ENCODE results near the gene FAM168A.
A peak's percentile ranks its signal among the peaks of the same experiment; 100 is the strongest.

The FAM168A gene

DNA sequence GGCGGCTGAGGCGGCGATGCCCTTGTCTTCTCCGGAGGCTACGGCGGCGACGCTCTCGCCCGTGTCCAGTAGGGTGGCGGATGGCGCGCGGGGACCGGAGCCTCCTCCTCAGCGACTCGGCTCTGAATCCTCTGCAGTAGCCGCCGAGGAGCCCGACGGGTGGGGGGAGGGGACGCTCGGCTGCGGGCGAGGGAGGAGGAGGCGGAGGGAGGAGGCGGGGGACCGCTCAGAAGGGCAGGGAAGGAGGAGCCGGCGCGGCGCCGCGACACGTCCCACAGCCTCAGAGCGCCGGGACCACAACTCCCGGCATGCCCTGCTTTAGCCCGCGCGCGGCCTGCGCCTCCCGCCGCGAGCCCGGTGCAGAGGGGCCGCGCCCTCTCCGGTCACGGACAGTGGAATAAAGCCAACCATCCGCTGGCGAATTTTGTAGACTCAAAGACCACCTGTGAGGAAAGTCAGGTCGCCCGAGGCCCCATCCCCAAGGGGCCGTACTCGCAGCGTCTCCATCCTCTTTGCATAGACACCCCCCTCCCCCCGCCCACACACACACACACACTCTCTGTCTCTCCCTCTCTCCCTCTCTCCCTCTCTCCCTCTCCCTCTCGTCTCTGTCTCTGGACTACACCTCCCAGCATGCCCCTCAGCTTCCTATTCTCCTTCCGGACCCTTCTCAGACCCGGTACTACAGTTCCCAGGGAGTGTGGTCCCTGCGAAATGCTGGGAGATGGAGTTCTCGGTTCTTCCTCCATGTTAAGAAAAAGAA lies at the start of gene FAM168A:
FAM168A (minus strand) TSS at position 157 of the 763 bp plus-strand sequence. CDS start 129,638 bp downstream, outside the sequence.
- peak; percentile 75 to 91 (median 82) for DNase-seq (ENCODE audit: low read depth in 4 of 4, low spot score in 1 of 4)

- peak; percentile 70 to 88 (median 82) for DNase-seq (ENCODE audit: low read depth in 4 of 4, low spot score in 1 of 4)
Measured at GRCh38 chr11:73647459-73648100, 49.7 kb upstream of the FAM168A start.

- DNase-seq (ENCODE audit: low read depth in 4 of 4, low spot score in 1 of 4): no peak
Measured at GRCh38 chr11:73645972-73646631, 48.2 kb upstream of the FAM168A start, which contains the start of gene PLEKHB1. TSS of gene PLEKHB1 (plus strand) at chr11:73646581. CDS start at chr11:73646609, 28 bp downstream.

GRCh38 chr11:73645121-73645969 lies 47.4 kb upstream of the FAM168A start:
- no peak for DNase-seq (ENCODE audit: low read depth in 4 of 4, low spot score in 1 of 4)

DNA sequence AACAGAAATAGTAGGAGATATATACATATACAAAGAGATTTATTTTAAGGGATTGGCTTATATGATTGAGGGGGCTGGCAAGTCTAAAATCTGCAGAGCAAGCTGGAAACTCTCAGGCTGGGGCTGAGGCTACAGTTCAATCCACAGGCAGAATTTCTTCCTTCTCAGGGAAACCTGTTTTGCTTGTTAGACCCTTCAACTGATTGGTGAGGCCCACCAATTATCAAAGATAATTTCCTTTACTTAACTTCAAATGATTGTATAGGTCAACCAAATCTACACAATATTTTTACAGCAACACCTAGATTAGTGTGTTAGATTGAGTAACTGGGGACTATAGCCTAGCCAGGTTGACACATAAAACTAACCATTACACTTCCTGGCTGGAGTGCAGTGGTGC lies 43.8 kb upstream of the FAM168A start:
- DNase-seq (ENCODE audit: low read depth in 4 of 4, low spot score in 1 of 4): no peak

- no peak for DNase-seq (ENCODE audit: low read depth in 4 of 4, low spot score in 1 of 4)
Measured at GRCh38 chr11:73640592-73640991, 42.7 kb upstream of the FAM168A start.

GRCh38 chr11:73637012-73637411 lies 39.1 kb upstream of the FAM168A start:
- DNase-seq (ENCODE audit: low read depth in 4 of 4, low spot score in 1 of 4): no peak

GRCh38 chr11:73636249-73636648 lies 38.3 kb upstream of the FAM168A start:
- no peak for DNase-seq (ENCODE audit: low read depth in 4 of 4, low spot score in 1 of 4)

GRCh38 chr11:73635721-73636120 lies 37.8 kb upstream of the FAM168A start:
- DNase-seq (ENCODE audit: low read depth in 4 of 4, low spot score in 1 of 4): no peak

DNA sequence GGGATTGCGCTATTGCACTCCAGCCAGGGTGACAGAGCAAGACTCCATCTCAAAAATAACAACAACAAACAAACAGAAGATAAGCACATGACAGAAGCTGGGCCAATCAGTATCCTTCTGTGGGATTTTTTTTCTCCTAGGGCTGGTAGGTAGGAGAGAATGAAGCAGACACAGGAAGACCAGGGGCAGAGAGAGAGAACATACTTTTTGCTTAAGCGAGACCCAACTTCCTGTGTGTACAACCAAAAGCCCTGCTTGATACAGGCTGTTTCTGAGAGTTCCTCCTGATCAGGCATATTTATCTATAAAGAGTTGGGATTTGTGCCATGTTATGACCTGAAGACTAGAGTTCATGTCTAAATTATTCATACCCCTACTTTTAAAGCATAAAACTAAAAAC lies 36.1 kb upstream of the FAM168A start:
- no peak for DNase-seq (ENCODE audit: low read depth in 4 of 4, low spot score in 1 of 4)

DNA sequence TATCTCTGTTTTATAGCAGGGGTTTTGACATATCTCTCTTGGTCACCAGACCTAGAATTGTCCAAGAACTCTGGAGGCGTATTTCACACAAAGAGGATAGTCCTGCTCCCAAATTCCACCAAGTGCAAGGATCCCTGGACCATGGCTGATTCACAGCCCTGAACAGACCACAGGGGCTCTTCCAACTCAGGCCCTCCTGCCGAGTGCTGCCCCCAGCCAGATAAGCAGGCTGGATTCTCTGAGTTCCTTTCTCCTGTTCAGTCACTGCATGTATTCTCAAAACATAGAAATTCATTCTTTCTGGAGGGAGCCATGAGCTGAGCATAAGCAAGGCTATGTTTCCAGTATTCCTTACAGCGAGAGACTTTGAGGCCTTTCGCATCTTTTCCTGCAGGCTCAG lies 35.1 kb upstream of the FAM168A start:
- no peak for DNase-seq (ENCODE audit: low read depth in 4 of 4, low spot score in 1 of 4)

DNA sequence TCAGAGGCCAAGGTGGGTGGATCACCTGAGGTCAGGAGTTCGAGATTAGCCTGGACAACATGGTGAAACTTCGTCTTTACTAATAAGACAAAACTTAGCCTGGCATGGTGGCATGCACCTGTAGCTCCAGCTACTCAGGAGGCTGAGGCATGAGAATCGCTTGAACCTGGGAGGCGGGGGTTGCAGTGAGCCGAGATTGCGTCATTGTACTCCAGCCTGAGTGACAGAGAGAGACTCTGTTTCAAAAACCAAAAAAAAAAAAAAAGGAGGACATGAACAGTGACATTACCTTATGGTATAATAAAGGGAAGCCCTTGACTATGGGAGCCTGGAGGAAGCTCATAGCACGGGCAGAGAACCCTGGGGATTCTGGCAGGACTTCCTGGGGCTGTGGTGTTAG lies 32.0 kb upstream of the FAM168A start:
- no peak for DNase-seq (ENCODE audit: low read depth in 4 of 4, low spot score in 1 of 4)

DNA sequence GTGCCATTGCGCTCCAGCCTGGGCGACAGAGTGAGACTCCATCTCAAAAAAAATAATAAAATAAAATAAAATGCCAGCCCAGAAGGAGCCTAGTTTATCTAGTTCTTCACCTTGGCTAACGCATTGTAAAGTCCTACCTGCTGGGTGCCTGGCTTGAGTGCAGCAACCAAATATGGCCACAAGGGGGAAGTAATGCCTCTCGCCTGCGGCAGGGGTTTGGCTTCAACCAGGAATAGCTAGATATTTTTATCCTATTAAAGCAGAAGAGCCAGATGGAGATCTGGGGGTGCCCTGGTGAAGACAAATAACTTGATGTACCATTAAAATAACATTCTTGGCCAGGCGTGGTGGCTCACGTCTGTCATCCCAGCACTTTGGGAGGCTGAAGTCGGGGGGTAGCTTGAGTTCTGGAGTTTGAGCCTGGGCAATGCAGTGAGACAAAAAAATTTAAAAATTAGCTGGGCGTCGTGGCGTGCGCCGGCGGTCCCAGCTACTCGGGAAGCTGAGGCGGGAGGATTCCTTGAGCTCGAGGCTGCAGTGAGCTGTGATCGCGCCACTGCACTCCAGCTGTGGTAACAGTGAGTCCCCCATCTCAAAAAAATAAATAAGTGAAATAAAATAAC lies 27.9 kb upstream of the FAM168A start:
- DNase-seq (ENCODE audit: low read depth in 4 of 4, low spot score in 1 of 4): peak; percentile 36 to 48 (median 42)

- DNase-seq (ENCODE audit: low read depth in 4 of 4, low spot score in 1 of 4): no peak
Measured at GRCh38 chr11:73623686-73624085, 25.8 kb upstream of the FAM168A start.

DNA sequence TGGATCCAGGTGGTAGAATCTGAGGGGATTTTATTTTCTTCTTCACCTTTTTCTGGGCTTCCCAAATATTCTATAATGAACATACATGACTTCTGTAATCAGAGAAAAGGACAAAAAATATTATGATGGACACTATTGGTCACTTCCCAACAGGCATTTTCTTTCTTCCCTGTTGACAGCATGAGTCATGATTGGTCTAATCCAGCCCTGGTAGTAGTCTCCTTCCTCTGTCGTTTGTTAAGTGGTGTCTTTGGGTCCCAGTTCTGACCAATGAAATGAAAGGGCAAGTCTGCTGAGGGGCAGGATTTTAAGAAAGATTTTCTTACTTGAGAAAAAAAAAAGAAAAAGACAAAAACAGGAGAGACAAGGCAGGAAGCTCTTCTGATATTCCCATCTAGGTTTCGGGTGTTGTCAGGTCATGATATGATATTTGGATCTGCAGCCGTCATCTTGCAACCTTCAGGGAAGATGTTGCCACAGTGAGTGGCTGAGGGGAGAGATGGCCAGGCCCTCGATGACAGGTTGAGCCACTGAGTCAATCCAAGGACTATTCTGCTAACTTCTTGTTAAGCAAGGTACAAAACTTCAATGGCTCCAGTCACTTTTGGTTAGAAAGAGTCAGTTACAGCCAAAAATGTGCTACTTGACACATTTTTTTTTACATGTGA lies 25.1 kb upstream of the FAM168A start:
- DNase-seq (ENCODE audit: low read depth in 4 of 4, low spot score in 1 of 4): no peak

- no peak for DNase-seq (ENCODE audit: low read depth in 4 of 4, low spot score in 1 of 4)
Measured at GRCh38 chr11:73614591-73614990, 16.7 kb upstream of the FAM168A start.

- no peak for DNase-seq (ENCODE audit: low read depth in 4 of 4, low spot score in 1 of 4)
Measured at GRCh38 chr11:73612601-73613140, 14.8 kb upstream of the FAM168A start.

- DNase-seq (ENCODE audit: low read depth in 4 of 4, low spot score in 1 of 4): no peak
Measured at GRCh38 chr11:73598719-73599379, 937 bp upstream of the FAM168A start.

- no peak for DNase-seq (ENCODE audit: low read depth in 4 of 4, low spot score in 1 of 4)
Measured at GRCh38 chr11:73597336-73597955, 466 bp downstream of the FAM168A start.

Measured in stimulated activated CD4-positive, alpha-beta T cell treated with anti-CD3 and anti-CD28 coated beads, Interleukin-1b, Interleukin-23, amount 100 ng/mL, for 24 hours (primary cell).